Neural cell (in vitro differentiated cells): ENCODE measurements around the gene C19orf85.

Source experiments
- EP300 ChIP-seq: fragments of 450-650 bp; conservative IDR thresholded peaks from 2 replicates; pipeline ENCODE4 v1.6.1; 2014; ENCODE audit warnings: antibody characterized with exemption, mild to moderate bottlenecking, moderate library complexity; ENCODE audit not compliant: poor library complexity, severe bottlenecking
- POLR2AphosphoS5 ChIP-seq: IDR thresholded peaks from 2 replicates; pipeline ENCODE4 v1.6.1; 2012
- TF ChIP-seq, protein P1 (sequence below): fragments of 450-650 bp; IDR thresholded peaks from 2 replicates; pipeline ENCODE4 v1.5.1; 2014; ENCODE audit warnings: antibody characterized with exemption, mild to moderate bottlenecking, moderate library complexity; ENCODE audit not compliant: poor library complexity, severe bottlenecking

DNA sequence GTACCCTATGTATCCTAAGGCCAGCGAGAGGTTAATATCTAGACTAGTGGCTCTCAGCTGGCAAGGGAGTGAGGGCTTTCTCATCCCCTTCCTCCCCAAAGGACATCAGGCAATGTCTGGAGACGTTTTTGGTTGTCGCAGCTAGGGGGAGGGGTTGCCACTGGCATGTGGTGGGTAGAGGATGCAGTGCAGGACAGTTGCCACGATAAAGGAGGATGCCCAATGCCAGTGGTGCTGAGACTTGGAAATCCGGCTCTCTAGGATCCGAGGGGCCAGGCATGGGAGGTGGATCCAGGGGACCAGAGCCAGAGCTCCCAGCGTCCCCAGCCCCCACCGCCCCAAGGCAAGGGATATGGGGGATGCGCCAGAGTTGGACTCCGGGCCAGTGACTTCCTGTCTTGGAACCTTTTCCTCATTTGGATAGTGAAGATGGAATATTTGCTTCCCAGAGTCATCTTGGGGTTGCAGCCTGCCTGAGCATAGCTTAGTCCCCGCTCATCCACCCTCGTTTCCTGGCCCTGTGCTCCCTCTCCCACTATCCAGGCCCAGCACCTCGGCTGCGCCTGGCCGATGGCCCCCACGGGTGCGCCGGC lies 28.6 kb upstream of the C19orf85 start:
- TF ChIP-seq, protein P1, sequence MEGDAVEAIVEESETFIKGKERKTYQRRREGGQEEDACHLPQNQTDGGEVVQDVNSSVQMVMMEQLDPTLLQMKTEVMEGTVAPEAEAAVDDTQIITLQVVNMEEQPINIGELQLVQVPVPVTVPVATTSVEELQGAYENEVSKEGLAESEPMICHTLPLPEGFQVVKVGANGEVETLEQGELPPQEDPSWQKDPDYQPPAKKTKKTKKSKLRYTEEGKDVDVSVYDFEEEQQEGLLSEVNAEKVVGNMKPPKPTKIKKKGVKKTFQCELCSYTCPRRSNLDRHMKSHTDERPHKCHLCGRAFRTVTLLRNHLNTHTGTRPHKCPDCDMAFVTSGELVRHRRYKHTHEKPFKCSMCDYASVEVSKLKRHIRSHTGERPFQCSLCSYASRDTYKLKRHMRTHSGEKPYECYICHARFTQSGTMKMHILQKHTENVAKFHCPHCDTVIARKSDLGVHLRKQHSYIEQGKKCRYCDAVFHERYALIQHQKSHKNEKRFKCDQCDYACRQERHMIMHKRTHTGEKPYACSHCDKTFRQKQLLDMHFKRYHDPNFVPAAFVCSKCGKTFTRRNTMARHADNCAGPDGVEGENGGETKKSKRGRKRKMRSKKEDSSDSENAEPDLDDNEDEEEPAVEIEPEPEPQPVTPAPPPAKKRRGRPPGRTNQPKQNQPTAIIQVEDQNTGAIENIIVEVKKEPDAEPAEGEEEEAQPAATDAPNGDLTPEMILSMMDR = no peak
- TF ChIP-seq EP300 = no peak
- TF ChIP-seq POLR2AphosphoS5 = no peak
